ENCODE data around the gene ARID4A.

Gene ARID4A

GRCh38 chr14:58362798-58363412, 64.5 kb downstream of the ARID4A start:
- Histone ChIP-seq H3K27ac (ENCODE audit: low read depth, low read length) (no peak overlapping the region), H3K4me3 (ENCODE audit: low read length) (no peak overlapping the region), H3K4me1 (ENCODE audit: insufficient read depth, low read length) (no peaks in the 10 kb centered on the region), H3K9me3 (ENCODE audit: insufficient read depth, low read depth, low read length) (no peaks in the 10 kb centered on the region), H3K27me3 (ENCODE audit: insufficient read depth, low read length) (no peaks in the 10 kb centered on the region), H3K36me3 (ENCODE audit: insufficient read depth, low read length) (peaks cover 80% of the 10 kb centered on the region), H3K9ac (ENCODE audit: low read depth, low read length) (no peak overlapping the region)
- 84% methylated on average over 3 of the region's 3 CpGs for WGBS

GRCh38 chr14:58364316-58364715, 66.0 kb downstream of the ARID4A start:
- H3K4me1 ChIP-seq (ENCODE audit: insufficient read depth, low read length) = no peaks in the 10 kb centered on the region
- no peak overlapping the region for H3K4me3 ChIP-seq (ENCODE audit: low read length)
- no peaks in the 10 kb centered on the region for H3K9me3 ChIP-seq (ENCODE audit: insufficient read depth, low read depth, low read length)
- H3K27ac ChIP-seq (ENCODE audit: low read depth, low read length) = no peak overlapping the region
- H3K9ac ChIP-seq (ENCODE audit: low read depth, low read length) = no peak overlapping the region
- H3K27me3 ChIP-seq (ENCODE audit: insufficient read depth, low read length) = no peaks in the 10 kb centered on the region
- peaks cover 84% of the 10 kb centered on the region for H3K36me3 ChIP-seq (ENCODE audit: insufficient read depth, low read length)
- WGBS = 95% methylated on average over 4 of the region's 4 CpGs

- Histone ChIP-seq H3K4me3 (ENCODE audit: low read length) (no peak overlapping the region), H3K27me3 (ENCODE audit: insufficient read depth, low read length) (no peaks in the 10 kb centered on the region), H3K9ac (ENCODE audit: low read depth, low read length) (no peak overlapping the region), H3K36me3 (ENCODE audit: insufficient read depth, low read length) (peaks cover 76% of the 10 kb centered on the region), H3K27ac (ENCODE audit: low read depth, low read length) (no peak overlapping the region), H3K4me1 (ENCODE audit: insufficient read depth, low read length) (no peaks in the 10 kb centered on the region), H3K9me3 (ENCODE audit: insufficient read depth, low read depth, low read length) (no peaks in the 10 kb centered on the region)
- WGBS = 82% methylated on average over 3 of the region's 3 CpGs
Measured at GRCh38 chr14:58367296-58367695, 68.9 kb downstream of the ARID4A start.

- H3K9ac ChIP-seq (ENCODE audit: low read depth, low read length) = no peak overlapping the region
- H3K27me3 ChIP-seq (ENCODE audit: insufficient read depth, low read length) = no peaks in the 10 kb centered on the region
- H3K4me3 ChIP-seq (ENCODE audit: low read length) = no peak overlapping the region
- H3K9me3 ChIP-seq (ENCODE audit: insufficient read depth, low read depth, low read length) = no peaks in the 10 kb centered on the region
- peaks cover 84% of the 10 kb centered on the region for H3K36me3 ChIP-seq (ENCODE audit: insufficient read depth, low read length)
- no peaks in the 10 kb centered on the region for H3K4me1 ChIP-seq (ENCODE audit: insufficient read depth, low read length)
- H3K27ac ChIP-seq (ENCODE audit: low read depth, low read length) = no peak overlapping the region
- 93% methylated on average over 1 of the region's 1 CpG for WGBS
Measured at GRCh38 chr14:58368956-58369355, 70.6 kb downstream of the ARID4A start.

GRCh38 chr14:58376791-58377190, 78.4 kb downstream of the ARID4A start:
- H3K36me3 ChIP-seq (ENCODE audit: insufficient read depth, low read length) = peaks cover 36% of the 10 kb centered on the region
- H3K27me3 ChIP-seq (ENCODE audit: insufficient read depth, low read length) = no peaks in the 10 kb centered on the region
- H3K4me3 ChIP-seq (ENCODE audit: low read length) = no peak overlapping the region
- no peak overlapping the region for H3K27ac ChIP-seq (ENCODE audit: low read depth, low read length)
- no peaks in the 10 kb centered on the region for H3K9me3 ChIP-seq (ENCODE audit: insufficient read depth, low read depth, low read length)
- H3K9ac ChIP-seq (ENCODE audit: low read depth, low read length) = no peak overlapping the region
- no peaks in the 10 kb centered on the region for H3K4me1 ChIP-seq (ENCODE audit: insufficient read depth, low read length)

- Histone ChIP-seq H3K27me3 (ENCODE audit: insufficient read depth, low read length) (peaks cover 8% of the 10 kb centered on the region), H3K36me3 (ENCODE audit: insufficient read depth, low read length) (no peaks in the 10 kb centered on the region), H3K9ac (ENCODE audit: low read depth, low read length) (no peak overlapping the region), H3K4me1 (ENCODE audit: insufficient read depth, low read length) (peaks cover 5% of the 10 kb centered on the region; the same call in 1 of the 2 replicates), H3K27ac (ENCODE audit: low read depth, low read length) (no peak overlapping the region), H3K9me3 (ENCODE audit: insufficient read depth, low read depth, low read length) (no peaks in the 10 kb centered on the region), H3K4me3 (ENCODE audit: low read length) (no peak overlapping the region)
- 94% methylated on average over 2 of the region's 2 CpGs for WGBS
Measured at GRCh38 chr14:58390830-58391229, 92.5 kb downstream of the ARID4A start.

- WGBS = 10% methylated on average over 10 of the region's 10 CpGs
- H3K27ac ChIP-seq (ENCODE audit: low read depth, low read length) = no peak overlapping the region
Measured at GRCh38 chr14:58395562-58395811, 97.1 kb downstream of the ARID4A start.

GRCh38 chr14:58395812-58396788, 97.7 kb downstream of the ARID4A start, which contains the start of gene TOMM20L:
Gene TOMM20L, plus strand, starts transcription at chr14:58395930. Its CDS starts 28 bp downstream, at chr14:58395958.
- 7% methylated on average over 81 of the region's 86 CpGs for WGBS
- Histone ChIP-seq H3K9me3 (ENCODE audit: insufficient read depth, low read depth, low read length) (no peaks in the 10 kb centered on the region), H3K4me3 (ENCODE audit: low read length) (peak within 1 kb of the TSS; percentile 70), H3K36me3 (ENCODE audit: insufficient read depth, low read length) (no peaks in the 10 kb centered on the region), H3K27me3 (ENCODE audit: insufficient read depth, low read length) (peaks cover 27% of the 10 kb centered on the region), H3K4me1 (ENCODE audit: insufficient read depth, low read length) (peaks cover 5% of the 10 kb centered on the region; the same call in 1 of the 2 replicates), H3K27ac (ENCODE audit: low read depth, low read length) (peak within 1 kb of the TSS; percentile 70), H3K9ac (ENCODE audit: low read depth, low read length) (peak within 1 kb of the TSS; percentile 82)

More at GRCh38 chr14:58395562-58395811, 97.1 kb downstream of the ARID4A start:
- H3K36me3 ChIP-seq (ENCODE audit: insufficient read depth, low read length) = no peaks in the 10 kb centered on the region
- peak overlapping the region; percentile 82; the same call in 1 of the 2 replicates for H3K9ac ChIP-seq (ENCODE audit: low read depth, low read length)
- H3K27me3 ChIP-seq (ENCODE audit: insufficient read depth, low read length) = peaks cover 27% of the 10 kb centered on the region
- H3K4me1 ChIP-seq (ENCODE audit: insufficient read depth, low read length) = peaks cover 5% of the 10 kb centered on the region; the same call in 1 of the 2 replicates
- peak overlapping the region; percentile 70 for H3K4me3 ChIP-seq (ENCODE audit: low read length)
- no peaks in the 10 kb centered on the region for H3K9me3 ChIP-seq (ENCODE audit: insufficient read depth, low read depth, low read length)

- Histone ChIP-seq H3K27ac (ENCODE audit: low read depth, low read length) (no peak overlapping the region), H3K4me1 (ENCODE audit: insufficient read depth, low read length) (peaks cover 5% of the 10 kb centered on the region; the same call in 1 of the 2 replicates), H3K4me3 (ENCODE audit: low read length) (no peak overlapping the region), H3K9ac (ENCODE audit: low read depth, low read length) (no peak overlapping the region), H3K9me3 (ENCODE audit: insufficient read depth, low read depth, low read length) (no peaks in the 10 kb centered on the region), H3K36me3 (ENCODE audit: insufficient read depth, low read length) (no peaks in the 10 kb centered on the region), H3K27me3 (ENCODE audit: insufficient read depth, low read length) (peaks cover 27% of the 10 kb centered on the region)
- WGBS = 92% methylated on average over 6 of the region's 6 CpGs
Measured at GRCh38 chr14:58397156-58397555, 98.8 kb downstream of the ARID4A start.

GRCh38 chr14:58398495-58398894, 100.1 kb downstream of the ARID4A start:
- H3K36me3 ChIP-seq (ENCODE audit: insufficient read depth, low read length) = no peaks in the 10 kb centered on the region
- H3K27me3 ChIP-seq (ENCODE audit: insufficient read depth, low read length) = peaks cover 27% of the 10 kb centered on the region
- H3K9me3 ChIP-seq (ENCODE audit: insufficient read depth, low read depth, low read length) = no peaks in the 10 kb centered on the region
- peaks cover 5% of the 10 kb centered on the region; the same call in 1 of the 2 replicates for H3K4me1 ChIP-seq (ENCODE audit: insufficient read depth, low read length)
- H3K9ac ChIP-seq (ENCODE audit: low read depth, low read length) = no peak overlapping the region
- no peak overlapping the region for H3K4me3 ChIP-seq (ENCODE audit: low read length)
- H3K27ac ChIP-seq (ENCODE audit: low read depth, low read length) = no peak overlapping the region

GRCh38 chr14:58398895-58399294, 100.5 kb downstream of the ARID4A start:
- peaks cover 27% of the 10 kb centered on the region for H3K27me3 ChIP-seq (ENCODE audit: insufficient read depth, low read length)
- no peak overlapping the region for H3K27ac ChIP-seq (ENCODE audit: low read depth, low read length)
- H3K4me1 ChIP-seq (ENCODE audit: insufficient read depth, low read length) = peaks cover 5% of the 10 kb centered on the region; the same call in 1 of the 2 replicates
- H3K9ac ChIP-seq (ENCODE audit: low read depth, low read length) = no peak overlapping the region
- no peaks in the 10 kb centered on the region for H3K36me3 ChIP-seq (ENCODE audit: insufficient read depth, low read length)
- 79% methylated on average over 3 of the region's 3 CpGs for WGBS
- H3K9me3 ChIP-seq (ENCODE audit: insufficient read depth, low read depth, low read length) = no peaks in the 10 kb centered on the region
- no peak overlapping the region for H3K4me3 ChIP-seq (ENCODE audit: low read length)

All from HUES64 (cell line).